Skeletal muscle satellite cell (primary cell): ENCODE results near the gene CCDC158.
A peak's percentile ranks its signal among the peaks of the same experiment; 100 is the strongest.

ENCODE experiments used
- H3K27me3 ChIP-seq: 2 replicates; pipeline ENCODE4 v1.7.0; 2013; ENCODE audit warnings: low read length; ENCODE audit not compliant: control insufficient read depth, insufficient read depth
- H3K36me3 ChIP-seq: 2 replicates; pipeline ENCODE4 v1.7.0; 2013; ENCODE audit warnings: mild to moderate bottlenecking, control low read depth, low read length; ENCODE audit not compliant: insufficient read depth
- H3K4me1 ChIP-seq: 2 replicates; pipeline ENCODE4 v1.7.0; 2013; ENCODE audit warnings: low read length; ENCODE audit not compliant: control insufficient read depth, insufficient read depth
- H3K4me2 ChIP-seq: 2 replicates; pipeline ENCODE4 v1.7.0; 2013; ENCODE audit warnings: mild to moderate bottlenecking, low read length
- H3K4me3 ChIP-seq: 2 replicates; pipeline ENCODE4 v1.7.0; 2013; ENCODE audit warnings: low read length
- H3K9ac ChIP-seq: 2 replicates; pipeline ENCODE4 v1.7.0; 2013; ENCODE audit warnings: mild to moderate bottlenecking, low read depth, low read length, moderate library complexity
- H3K9me3 ChIP-seq: replicated peaks from 2 replicates; pipeline ENCODE4 v1.7.0; 2013; ENCODE audit warnings: mild to moderate bottlenecking, control low read depth, low read length

The CCDC158 gene

DNA sequence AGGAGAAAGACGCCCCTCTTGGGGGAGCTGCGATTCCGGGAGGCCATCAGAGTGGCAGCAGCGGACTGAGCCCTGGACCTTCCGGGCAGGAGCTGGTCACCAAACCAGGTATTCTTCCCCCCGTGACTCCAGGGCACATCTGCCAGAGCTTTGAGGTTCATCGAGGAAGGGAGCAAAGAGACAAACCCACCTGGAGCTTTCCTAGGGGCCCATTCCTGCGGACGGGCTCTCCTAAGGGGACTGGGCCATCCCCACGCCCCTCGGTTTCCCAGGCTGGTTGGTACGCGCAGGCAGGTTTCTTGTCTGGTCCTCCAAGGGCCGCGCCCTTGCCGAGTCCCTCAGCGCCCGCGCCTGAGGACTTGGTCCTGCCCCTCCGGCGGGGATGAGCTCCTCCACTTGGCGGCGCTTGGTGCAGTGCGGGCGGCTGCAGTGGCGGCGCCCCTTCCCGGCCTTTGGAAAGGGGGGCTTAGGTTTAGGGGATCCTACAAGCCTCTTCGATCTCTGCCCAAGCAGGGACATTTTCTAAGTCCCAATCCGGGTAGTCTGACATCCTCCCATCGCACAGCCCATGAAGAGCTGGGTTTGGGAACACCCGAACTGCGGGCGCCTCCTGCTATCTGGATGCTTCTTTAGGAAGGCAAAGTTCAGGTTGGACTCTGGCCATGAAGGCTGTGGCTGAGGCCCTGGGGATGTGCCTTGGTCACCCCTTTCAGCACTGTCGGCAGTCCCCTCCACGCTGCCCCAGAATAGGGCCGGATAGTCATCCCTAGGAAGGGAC, 113.9 kb downstream of the CCDC158 start:
- Histone ChIP-seq H3K36me3 (peaks cover 17% of the 10 kb centered on the region), H3K4me2 (peak overlapping the region; percentile 99), H3K27me3 (no peaks in the 10 kb centered on the region), H3K4me3 (peak overlapping the region; percentile 97), H3K9ac (peak overlapping the region; percentile 87), H3K9me3 (no peaks in the 10 kb centered on the region), H3K4me1 (peaks cover 17% of the 10 kb centered on the region)

DNA sequence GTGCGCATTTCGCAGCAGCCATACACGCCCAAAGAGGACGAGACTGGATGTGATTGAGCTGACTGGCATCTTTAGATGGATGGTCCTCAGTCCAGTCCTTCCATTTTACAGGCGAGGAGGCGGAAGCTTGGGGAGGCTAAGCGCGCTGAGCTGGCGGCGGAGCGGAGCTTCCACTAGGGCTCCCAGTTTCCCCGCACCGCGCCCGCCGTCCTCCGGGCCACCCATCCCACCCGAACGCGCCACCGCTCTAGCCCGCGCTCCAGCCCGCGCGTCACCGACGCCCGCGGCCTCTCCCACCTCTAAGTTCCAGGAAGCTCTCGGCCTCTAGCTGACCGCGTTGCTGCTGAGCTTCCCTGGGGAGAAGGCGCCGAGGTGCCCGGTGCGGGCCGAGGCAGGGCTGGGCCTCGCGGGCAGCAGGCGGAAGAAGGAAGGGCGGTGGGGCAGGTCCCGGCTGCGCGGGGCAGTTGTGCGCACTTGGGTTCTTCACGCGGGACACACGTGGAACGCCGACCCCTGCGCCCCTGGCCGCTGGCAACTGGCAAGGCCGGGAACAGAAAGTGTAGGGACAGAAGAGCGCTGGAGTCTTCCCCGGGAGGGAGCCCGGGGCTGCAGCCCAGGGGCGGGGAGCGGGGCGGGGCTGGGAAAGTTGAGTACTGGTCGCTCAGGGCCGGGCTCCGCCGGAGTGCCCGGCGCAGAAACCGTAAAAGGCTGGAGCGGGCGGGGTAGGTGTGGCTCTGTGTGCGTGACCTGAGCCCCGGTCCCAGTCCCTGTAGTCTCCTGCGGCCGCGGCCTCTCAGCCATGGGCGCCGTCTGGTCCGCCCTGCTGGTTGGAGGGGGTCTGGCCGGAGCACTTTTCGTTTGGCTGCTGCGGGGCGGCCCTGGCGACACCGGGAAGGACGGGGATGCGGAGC, 114.7 kb downstream of the CCDC158 start, which contains the start of gene STBD1:
TSS of gene STBD1 (plus strand) at position 763 of the 911 bp plus-strand sequence. CDS start at position 800, 37 bp downstream.
- Histone ChIP-seq H3K36me3 (peaks cover 17% of the 10 kb centered on the region), H3K4me1 (peaks cover 24% of the 10 kb centered on the region), H3K9me3 (no peaks in the 10 kb centered on the region), H3K4me3 (peak within 1 kb of the TSS; percentile 97), H3K4me2 (peak within 1 kb of the TSS; percentile 99), H3K27me3 (no peaks in the 10 kb centered on the region), H3K9ac (peak within 1 kb of the TSS; percentile 87)

DNA sequence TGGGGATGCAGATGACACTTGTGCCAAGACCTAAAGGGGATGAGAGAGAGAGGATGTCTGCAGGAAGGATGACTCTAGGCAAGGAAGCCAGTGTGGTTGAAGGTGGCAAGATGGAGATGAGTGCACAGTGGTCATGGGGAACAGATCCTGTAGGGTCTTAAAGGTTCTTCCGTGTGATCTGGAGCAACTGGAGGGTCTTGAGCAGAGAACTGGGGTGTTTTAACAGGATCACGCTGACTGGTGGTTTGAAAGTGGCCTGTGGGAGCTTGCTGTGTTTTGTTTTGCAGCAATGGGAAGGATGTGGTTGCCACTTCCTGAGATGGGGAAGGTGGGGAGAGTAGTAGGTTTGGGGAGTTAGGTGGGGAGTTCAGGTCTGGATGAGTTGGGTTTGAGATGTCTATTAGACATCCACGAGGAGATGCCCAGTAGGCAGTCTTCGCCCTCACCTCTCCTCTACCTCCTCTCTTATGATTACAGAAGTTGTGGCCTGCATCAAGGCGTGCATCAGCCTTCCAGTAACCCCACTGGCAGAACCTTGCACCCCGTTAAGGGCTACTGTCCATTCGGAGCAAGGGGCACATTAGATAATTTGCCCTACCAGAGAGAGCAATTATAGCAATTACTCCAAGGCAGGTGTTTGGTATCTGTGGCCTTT, 115.8 kb downstream of the CCDC158 start:
- Histone ChIP-seq H3K4me1 (peaks cover 33% of the 10 kb centered on the region), H3K4me3 (peak overlapping the region; percentile 97), H3K36me3 (peaks cover 12% of the 10 kb centered on the region), H3K27me3 (no peaks in the 10 kb centered on the region), H3K4me2 (peak overlapping the region; percentile 99), H3K9ac (peak overlapping the region; percentile 87), H3K9me3 (no peaks in the 10 kb centered on the region)

DNA sequence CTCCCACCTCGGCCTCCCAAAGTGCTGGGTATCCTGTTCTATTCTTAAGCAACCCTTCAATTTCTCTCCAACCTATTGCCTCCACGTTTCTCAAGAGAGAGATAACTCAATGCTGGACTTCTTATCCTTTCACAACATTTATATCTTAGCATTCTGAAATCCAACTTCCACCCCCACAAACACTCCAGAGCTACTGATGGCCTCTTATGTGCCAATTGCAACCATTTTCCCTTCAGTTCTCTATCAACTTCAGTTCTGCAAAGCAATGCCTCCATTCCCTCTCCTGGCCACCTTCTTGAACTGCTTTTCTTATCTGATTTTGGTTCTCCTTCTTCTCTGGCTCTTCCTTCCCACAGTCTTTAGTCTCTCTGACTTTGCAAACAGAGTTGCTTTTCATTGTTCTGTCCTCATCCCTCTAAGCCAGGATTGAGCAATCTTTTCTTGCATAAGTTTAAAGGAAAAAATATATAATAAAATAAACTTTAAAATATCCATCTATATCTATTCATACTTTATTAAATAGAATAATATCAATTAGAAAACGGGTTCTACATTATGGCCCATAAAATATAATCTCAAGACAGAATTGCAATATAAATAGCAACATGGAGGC, 118.0 kb downstream of the CCDC158 start:
- H3K4me3 ChIP-seq, result no peak overlapping the region
- no peaks in the 10 kb centered on the region for H3K27me3 ChIP-seq
- H3K36me3 ChIP-seq, result no peaks in the 10 kb centered on the region
- no peak overlapping the region for H3K9ac ChIP-seq
- H3K4me1 ChIP-seq, result peaks cover 33% of the 10 kb centered on the region
- H3K4me2 ChIP-seq, result no peak overlapping the region
- H3K9me3 ChIP-seq, result no peaks in the 10 kb centered on the region

DNA sequence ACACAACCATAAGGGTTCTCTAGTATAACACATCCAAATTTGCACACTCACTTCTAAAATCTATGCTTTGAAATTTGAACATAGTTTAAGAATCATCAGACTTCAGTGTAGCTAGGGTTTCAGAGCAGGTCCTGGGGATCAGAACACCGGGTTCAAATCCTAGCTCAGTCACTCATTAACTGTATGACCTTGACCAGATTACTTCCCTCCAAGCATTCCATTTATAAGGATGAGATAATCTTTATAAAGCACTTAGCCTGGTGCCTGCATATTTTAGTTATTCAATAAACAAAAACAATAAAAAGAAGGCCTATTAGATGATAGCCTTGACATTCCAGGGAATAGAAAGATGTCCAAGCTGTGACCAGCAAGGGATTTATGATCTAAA, 119.2 kb downstream of the CCDC158 start:
- Histone ChIP-seq H3K27me3 (no peaks in the 10 kb centered on the region), H3K4me1 (peaks cover 28% of the 10 kb centered on the region), H3K4me3 (no peak overlapping the region), H3K4me2 (peak overlapping the region; percentile 36), H3K9ac (no peak overlapping the region), H3K9me3 (peaks cover 3% of the 10 kb centered on the region), H3K36me3 (no peaks in the 10 kb centered on the region)

DNA sequence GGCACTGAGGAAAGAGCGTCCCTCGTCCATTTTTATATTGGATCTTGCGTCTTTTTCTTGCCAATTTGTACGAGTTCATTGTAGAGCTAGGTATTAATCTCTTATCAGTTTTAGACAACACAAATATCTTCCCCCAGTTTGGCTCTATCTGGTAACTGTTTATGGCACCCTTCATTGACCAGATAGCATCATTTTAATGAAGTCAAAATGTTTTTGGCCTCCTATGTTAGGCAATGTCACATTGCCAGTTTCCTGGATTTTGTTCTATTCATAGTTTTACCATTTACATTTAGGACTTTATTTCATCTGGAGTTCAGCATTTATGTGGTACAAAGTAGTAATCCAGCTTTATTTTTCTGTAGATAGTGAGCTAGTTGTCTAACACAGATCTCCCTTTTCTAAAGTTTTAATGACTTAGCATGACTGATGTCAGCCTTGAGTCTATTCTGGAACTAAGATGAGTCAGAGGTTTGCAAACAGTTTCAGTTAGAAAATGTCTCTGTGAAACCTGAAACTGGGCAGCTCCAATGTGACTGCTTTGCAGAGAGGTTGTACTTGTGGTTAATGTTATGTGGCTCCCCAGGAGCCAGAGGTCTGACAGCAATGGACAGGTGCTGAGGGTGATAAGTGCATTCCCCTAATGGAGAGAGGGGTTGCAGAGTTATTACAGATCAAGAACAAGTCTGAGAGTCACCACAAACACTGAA, 119.7 kb downstream of the CCDC158 start:
- Histone ChIP-seq H3K4me1 (peaks cover 28% of the 10 kb centered on the region), H3K27me3 (no peaks in the 10 kb centered on the region), H3K4me3 (no peak overlapping the region), H3K36me3 (no peaks in the 10 kb centered on the region), H3K9me3 (peaks cover 6% of the 10 kb centered on the region), H3K9ac (peak overlapping the region; percentile 10), H3K4me2 (peak overlapping the region; percentile 36)

DNA sequence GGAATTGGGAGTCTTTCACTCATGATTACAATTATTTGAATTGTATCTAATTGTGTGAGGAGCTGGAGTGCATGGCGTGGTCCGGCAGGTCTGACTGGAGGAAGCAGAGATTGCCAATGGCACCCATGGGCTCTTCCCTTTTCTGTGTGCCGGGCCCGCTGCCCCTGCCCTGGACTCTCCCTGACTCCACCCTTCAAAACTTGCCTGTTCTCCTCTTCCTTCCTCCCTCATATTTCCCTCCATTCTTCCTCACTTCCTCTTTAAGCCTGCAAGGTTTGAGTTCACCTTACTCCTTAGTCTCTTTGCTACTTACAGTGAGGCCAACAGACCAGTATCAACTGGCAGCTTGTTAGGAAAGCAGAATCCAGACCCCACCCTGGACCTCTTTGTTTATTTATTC, 120.9 kb downstream of the CCDC158 start:
- Histone ChIP-seq H3K4me2 (no peak overlapping the region), H3K4me3 (no peak overlapping the region), H3K27me3 (no peaks in the 10 kb centered on the region), H3K9ac (no peak overlapping the region), H3K9me3 (peaks cover 6% of the 10 kb centered on the region), H3K4me1 (peaks cover 21% of the 10 kb centered on the region), H3K36me3 (no peaks in the 10 kb centered on the region)

DNA sequence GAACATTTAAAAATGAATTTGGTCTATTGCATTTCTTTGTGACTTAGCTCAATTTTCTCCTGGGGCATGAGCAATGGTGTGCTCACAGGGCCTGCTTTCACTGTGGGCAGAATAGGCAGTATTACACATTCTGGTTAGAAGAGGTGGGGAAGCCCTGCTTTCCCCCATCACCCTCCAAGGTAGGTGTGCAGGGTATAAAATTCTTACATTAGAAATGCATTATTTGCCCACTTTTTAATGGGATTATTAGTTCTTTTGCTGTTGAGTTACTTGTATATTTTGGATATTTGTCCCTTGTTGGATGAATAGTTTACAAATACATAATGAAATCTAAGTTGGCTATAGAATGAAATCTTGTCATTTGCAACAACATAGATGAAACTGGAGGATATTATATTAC, 122.7 kb downstream of the CCDC158 start:
- no peaks in the 10 kb centered on the region for H3K27me3 ChIP-seq
- no peak overlapping the region for H3K4me2 ChIP-seq
- peaks cover 6% of the 10 kb centered on the region for H3K9me3 ChIP-seq
- no peak overlapping the region for H3K4me3 ChIP-seq
- no peaks in the 10 kb centered on the region for H3K36me3 ChIP-seq
- H3K4me1 ChIP-seq, result peaks cover 20% of the 10 kb centered on the region
- no peak overlapping the region for H3K9ac ChIP-seq

DNA sequence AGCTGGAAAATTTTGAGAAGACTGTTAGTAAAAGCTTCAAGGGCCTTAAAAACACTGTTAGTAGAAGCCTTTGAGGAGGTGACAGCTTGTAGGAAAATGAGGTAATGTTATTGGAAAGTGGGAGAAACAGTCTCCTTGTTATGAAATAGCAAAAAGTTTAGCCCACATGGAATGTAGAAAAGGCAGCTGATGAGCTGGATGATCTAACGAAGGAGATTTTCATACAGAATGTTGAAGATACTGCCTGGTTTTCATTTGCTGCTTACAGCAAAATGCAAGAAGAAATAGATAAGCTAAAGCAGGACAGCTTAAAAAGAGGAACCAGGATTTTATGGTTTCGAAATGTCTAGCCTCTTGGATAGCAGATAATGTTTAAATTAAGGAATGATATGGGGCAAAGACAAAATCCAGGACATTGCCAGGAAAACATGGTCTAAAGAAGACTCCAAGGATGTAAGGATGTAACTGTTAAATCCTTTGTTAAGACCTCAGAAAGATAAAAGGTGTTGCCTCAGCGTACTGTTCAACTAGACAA, 124.6 kb downstream of the CCDC158 start:
- H3K9ac ChIP-seq, result no peak overlapping the region
- H3K4me1 ChIP-seq, result peaks cover 9% of the 10 kb centered on the region

DNA sequence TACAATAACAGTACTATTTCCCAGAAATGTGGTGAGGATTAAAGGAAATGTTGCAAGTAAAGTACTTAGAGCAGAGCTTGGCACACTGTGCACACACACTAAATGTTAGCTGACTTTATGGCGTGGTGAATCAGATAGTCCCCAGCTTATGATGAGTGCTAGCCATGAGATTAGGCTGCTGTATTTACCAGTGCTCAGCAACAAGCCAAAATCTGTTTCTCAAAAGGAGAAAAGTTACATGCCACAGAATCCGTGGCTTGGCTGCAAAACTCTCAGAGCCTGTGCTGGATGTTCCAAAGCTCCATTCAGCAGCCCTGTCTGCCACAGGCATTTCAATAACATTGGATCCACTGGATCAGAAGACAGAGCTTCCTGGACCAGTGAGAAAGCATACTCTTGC, 127.2 kb downstream of the CCDC158 start:
- H3K36me3 ChIP-seq, result no peaks in the 10 kb centered on the region
- no peak overlapping the region for H3K4me2 ChIP-seq
- no peaks in the 10 kb centered on the region for H3K4me1 ChIP-seq
- H3K27me3 ChIP-seq, result no peaks in the 10 kb centered on the region
- no peak overlapping the region for H3K9ac ChIP-seq
- no peak overlapping the region for H3K4me3 ChIP-seq
- peaks cover 6% of the 10 kb centered on the region for H3K9me3 ChIP-seq

More for the DNA sequence above, 124.6 kb downstream of the CCDC158 start:
- no peak overlapping the region for H3K4me3 ChIP-seq
- H3K36me3 ChIP-seq, result no peaks in the 10 kb centered on the region
- peaks cover 6% of the 10 kb centered on the region for H3K9me3 ChIP-seq
- H3K4me2 ChIP-seq, result no peak overlapping the region
- H3K27me3 ChIP-seq, result no peaks in the 10 kb centered on the region
